AG08396 (cell line): Measurements from ENCODE around the gene NOP14.
"Not testable (repeated sequence)": the region's sequence is repeated elsewhere in the genome, so short reads cannot be mapped to it uniquely, and the experiment has no call there.

Source experiments
- DNase-seq: peaks from one replicate; pipeline ENCODE4 v3.0.0; 2012; ENCODE audit warnings: low spot score, mixed read lengths

Gene NOP14

DNA sequence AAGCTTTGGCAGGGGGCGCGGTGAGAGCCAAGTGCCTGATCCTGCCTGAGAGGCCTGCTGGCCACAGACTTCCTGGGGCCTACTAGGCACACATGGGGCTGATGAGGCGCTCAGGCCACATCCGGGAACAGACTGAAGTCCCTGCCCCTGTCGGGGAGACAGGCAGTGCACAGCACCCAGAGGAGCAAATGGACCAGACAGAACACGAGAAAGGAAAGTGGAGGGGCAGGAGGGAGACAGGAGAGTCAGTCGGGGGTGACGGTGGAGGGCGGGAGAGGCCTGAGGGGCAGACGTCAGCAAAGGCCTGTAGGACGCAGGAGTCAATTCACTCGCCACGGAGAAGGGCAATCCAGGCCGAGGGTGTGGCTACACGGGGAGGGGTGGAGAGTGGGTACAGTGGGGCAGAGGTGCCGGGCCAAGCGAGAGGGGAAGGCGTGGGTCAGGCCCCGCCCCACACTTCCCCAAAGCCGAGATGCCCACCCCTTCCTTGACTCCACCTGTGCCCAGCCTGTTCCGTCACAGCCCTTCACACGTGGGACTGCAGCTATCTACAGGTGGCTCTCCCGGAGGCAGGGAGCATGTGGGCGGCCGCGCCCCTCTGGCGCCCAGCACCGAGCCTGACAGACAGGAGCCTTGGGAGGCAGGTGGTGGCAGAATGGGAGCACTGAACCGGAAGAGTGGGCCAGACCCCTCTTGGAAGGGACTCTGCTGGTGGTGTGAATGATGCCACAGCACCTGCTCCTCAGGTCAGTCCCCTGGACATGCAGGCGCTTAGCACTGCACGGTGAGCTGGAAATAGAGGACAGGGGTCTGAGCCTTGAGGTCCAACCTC, 20.5 kb downstream of the NOP14 start:
- DNase-seq, result no peak

- no peak for DNase-seq
Observed at GRCh38 chr4:2942037-2942531, 21.1 kb downstream of the NOP14 start.

GRCh38 chr4:2941138-2942036, 21.8 kb downstream of the NOP14 start:
- DNase-seq, result no peak

GRCh38 chr4:2940267-2941137, 22.7 kb downstream of the NOP14 start:
- DNase-seq, result no peak

- no peak for DNase-seq
Observed at GRCh38 chr4:2939383-2940243, 23.6 kb downstream of the NOP14 start.

DNA sequence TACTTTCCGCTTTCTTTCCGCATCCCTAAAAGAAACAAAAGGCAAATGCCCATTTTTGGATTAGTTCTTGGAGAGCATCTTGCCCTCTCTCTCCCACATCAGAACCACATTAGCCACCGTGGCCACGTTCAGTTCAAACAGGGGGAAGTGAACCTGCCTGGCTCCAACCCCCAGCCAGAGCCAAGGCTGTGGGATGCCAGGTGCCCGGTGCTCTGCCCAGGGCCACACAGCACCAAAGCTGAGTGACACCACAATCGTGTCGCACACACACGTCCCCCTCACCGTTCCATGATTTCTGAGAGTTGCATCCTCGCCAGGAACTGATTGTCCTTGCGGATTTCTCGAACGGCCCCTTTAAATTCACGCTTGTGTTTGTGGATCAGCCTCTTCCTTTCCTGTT, 24.3 kb downstream of the NOP14 start:
- DNase-seq, result no peak

- not testable (repeated sequence) for DNase-seq
Observed at GRCh38 chr4:2938411-2938810, 24.8 kb downstream of the NOP14 start.

GRCh38 chr4:2937986-2938385, 25.2 kb downstream of the NOP14 start:
- no peak for DNase-seq

DNA sequence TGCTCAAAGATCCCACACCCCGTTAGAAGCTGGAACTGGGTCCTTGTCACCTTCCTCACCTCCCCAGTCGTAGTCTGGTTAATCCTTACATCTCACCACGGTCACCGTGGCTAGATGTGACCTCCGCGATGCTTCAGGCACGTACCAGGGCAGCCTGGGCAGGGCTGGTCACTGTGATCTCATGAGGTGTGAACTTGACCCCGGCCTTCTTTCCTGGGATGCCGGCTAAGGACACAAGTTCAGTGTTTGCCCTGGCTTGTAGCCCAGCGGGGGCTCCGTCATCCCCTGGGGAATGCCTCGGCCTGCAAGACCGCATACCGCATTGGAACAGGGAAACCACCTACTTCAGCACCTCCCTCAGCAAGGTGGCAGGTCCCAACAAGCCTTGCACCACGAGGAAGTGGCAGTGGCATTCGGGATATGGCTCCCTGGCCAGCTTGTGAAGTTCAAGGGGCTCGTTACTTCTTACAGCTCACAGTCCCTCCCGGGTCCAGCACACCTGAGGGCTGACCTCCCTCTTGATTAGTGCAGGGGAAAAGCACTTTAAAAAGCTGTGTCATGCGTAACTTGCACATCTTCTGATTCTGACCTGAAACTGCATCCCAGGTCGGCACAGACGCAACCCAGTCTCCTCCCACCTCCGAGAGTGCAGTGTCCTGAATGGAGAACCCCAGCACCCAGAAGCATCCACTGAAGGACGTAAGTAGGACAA, 25.9 kb downstream of the NOP14 start:
- DNase-seq, result no peak

DNA sequence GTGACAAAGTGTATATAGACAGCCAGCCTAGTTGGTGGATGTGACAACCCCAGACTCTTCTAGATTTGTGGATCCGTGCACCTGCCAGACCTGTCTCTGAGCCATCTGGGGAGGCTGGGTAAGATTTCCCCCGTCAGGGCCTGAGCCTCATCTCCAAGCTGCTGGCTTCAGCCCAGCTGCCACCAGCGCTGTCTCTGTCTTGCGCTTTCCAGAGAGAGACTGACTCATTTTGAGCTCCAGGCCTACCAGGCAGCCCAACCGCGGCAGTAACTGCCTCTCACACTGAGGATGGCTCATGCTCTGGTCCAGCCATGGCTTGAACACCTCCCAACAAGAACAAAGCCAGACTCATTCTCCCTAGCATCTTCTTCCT, 26.4 kb downstream of the NOP14 start:
- DNase-seq, result no peak

GRCh38 chr4:2935762-2936743, 27.2 kb downstream of the NOP14 start:
- no peak for DNase-seq

GRCh38 chr4:2934813-2935761, 28.1 kb downstream of the NOP14 start:
- DNase-seq, result peak; percentile 98

- DNase-seq, result peak; percentile 80
Observed at GRCh38 chr4:2934077-2934812, 29.0 kb downstream of the NOP14 start.

DNA sequence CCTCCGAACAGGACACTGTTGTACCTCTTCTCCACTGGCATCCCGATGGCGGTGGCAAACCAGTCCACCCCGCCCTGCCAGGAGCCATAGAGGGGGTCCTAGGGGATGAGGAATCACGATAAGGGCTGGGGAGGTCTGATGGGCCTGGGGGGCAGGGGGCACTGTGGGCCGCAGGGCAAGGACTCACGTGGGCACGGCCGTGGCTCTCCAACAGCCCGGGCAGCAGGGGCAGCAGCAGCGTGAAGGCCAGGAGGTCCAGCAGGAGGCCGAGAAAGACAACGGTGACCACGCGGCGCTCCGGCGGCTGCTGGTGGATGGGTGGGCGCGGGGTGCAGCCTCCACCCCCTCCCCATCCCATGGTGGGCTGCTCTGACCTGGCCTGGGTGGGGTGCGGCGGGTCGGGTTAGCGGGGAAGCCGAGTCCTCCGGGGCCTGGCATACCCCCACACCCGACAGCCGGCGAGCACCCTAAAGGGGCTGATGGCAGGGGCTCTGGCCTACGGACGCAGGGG, 29.6 kb downstream of the NOP14 start:
- DNase-seq, result no peak

DNA sequence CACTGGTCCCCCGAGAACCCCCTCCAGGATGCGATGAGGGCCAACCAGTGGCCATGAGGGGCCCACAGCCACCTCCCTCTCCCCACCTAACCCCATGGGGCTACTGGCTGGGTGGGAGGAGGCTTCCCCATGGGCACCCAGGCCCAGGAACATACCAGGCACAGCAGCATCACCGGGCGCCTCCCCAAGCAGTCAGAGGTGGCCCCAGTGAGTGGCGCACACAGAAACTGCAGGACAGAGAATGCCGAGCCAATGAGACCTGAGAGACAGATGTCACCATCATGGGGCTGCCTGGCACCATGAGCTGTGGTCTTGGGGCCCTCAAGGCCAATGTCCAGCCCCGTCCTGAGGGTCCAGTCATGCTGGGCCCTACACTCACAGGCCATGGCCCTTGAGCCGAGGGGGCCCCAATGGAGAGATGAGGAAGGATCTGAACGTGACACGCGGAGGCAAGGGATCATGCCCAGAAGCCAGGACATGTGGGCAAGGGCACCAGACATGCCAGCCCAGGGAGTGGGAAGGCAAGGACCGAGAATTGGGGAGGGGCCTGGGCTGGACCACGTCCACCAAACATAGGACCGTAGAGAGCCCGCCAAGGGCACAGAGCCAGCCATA, 30.1 kb downstream of the NOP14 start:
- no peak for DNase-seq

DNA sequence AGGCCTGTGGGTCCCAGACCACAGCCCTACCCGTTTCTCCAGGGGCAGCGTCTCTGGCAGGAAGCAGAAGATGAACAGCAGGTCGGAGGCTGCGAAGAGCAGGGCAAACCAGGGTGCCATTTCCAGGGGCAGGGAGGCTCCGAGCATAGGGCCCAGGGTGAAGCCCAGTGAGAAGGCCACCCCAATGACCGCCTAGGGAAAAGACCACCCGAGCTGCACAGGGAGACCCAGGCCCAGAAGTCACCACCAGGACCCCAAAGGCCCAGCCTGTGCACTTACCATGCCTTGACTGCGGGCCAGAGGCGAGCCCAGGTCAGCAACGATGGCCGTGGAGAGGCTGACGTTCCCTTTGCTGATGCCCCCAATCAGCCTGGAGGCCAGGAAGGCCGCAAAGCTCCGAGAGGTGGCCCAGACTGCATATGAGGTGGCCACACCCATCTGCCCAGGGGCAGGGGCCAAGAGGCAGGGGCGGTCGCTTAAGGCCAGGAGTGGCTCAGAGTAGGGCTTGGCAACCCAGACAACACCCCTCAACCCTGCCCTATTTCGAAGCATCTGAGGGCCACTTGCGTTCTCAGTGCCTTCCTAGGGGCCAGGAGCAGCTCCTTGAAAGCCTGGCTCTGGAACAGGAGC, 30.8 kb downstream of the NOP14 start:
- no peak for DNase-seq
